Measurements from ENCODE around the gene FEZ2. TPM values are rescaled to one million over a fixed set of nuclear protein-coding genes. Genes with fewer than 3 reads are reported as not detected.

The FEZ2 gene, protein sequence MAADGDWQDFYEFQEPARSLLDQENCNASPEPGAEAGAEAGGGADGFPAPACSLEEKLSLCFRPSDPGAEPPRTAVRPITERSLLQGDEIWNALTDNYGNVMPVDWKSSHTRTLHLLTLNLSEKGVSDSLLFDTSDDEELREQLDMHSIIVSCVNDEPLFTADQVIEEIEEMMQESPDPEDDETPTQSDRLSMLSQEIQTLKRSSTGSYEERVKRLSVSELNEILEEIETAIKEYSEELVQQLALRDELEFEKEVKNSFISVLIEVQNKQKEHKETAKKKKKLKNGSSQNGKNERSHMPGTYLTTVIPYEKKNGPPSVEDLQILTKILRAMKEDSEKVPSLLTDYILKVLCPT
- 42.2 and 46.3 TPM in 2 replicates for total RNA-seq

DNA sequence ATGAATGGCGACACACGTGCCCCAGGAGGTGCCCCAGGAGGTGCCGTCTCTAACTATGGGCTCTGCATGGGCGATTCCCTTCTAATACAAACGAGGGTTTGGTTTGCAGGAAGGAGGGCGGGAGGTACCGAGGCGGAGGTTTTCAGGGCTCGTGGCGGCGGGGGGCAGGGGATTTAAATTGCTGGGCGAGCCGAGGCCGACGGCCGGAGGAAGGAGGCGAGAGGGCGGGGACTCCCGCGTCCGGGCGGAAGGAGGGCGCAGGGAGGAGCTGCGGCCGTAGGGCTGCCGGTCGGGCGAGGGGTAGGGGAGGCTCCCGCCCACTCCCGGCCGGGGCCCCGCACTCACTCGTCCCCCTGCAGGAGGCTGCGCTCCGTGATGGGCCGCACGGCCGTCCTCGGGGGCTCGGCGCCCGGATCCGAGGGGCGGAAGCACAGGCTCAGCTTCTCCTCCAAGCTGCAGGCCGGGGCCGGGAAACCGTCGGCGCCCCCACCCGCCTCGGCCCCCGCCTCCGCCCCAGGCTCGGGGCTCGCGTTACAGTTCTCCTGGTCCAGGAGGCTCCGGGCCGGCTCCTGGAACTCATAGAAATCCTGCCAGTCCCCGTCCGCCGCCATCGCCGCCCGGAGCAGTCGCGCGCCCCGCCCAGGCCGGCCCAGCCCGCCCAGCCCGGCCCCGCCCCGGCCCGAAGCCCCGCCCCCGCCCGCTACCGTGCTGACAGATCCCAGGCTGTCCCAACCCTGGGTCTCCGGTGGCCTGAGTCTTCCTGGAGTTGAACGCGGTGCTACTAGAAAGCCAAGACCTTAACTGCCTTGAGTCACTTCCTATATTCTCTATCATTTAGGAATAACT is at the start of gene FEZ2:
TSS of gene FEZ2 (minus strand) at position 637 of the 846 bp plus-strand sequence. CDS start at position 611, 26 bp downstream.

Other genes with a start within 250 kb of the FEZ2 start
- 63.9 and 74.7 TPM in 2 replicates for gene CRIM1, start 242.4 kb downstream of the FEZ2 start, total RNA-seq
- 1.3 and 10.0 TPM in 2 replicates for gene VIT, start 98.5 kb upstream of the FEZ2 start, total RNA-seq

All from bronchial smooth muscle cell (primary cell).